NCI-H82 treated with DMSO at 0.1 percent for 48 hours (cell line): Measurements from ENCODE around the gene STK24.
A peak's percentile ranks its signal among the peaks of the same experiment; 100 is the strongest.

Source experiments
- DNase-seq: peaks from one replicate; lab custom pipeline; 2025; ENCODE audit not compliant: unreplicated experiment; lab: John Stamatoyannopoulos, UW

Gene STK24

GRCh38 chr13:98457053-98457452, 119.9 kb downstream of the STK24 start:
- DNase-seq = no peak

DNA sequence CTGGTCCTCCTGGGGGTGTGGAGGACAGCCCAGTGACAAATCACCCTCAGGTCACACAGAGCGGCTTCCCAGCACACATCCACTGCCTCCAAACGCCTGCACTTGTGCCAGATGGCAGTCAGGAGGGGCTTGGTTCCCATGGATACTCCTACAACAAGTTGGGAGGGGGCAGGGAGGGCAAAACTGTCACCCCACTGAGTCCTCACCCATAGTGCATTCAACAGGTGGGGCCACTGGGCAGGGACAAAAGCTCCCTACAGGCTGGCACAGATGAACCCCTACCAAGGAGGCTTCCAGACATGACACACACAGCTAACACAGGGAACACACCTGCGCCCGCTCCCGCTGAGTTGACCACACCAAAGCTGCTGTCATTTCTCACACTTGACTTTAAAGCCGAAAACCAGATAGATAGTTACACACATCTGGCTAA, 120.5 kb downstream of the STK24 start:
- DNase-seq = no peak

DNA sequence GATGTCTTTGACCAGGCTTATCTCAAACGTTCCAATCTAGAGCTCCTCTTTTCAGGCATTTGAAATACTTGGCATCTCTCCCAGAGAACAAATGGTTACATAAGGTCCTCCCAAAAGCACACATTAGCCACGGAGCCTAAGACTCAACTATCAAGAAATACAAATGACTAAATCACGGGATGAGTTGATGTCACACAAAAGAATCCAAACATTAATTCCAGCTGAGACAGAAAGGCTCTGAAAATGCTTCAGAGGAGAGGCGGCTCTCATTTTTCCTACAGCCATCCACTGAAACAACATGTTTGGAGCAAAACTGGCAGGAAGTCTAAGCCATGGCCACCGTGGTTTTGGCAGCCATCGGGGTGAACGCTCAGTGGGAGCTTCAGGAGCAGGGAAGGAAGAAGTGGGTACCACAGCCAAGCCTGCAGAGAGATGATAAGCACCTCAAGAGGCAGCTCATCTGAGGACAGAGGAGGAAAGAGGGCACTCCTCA, 122.5 kb downstream of the STK24 start:
- DNase-seq = no peak

DNA sequence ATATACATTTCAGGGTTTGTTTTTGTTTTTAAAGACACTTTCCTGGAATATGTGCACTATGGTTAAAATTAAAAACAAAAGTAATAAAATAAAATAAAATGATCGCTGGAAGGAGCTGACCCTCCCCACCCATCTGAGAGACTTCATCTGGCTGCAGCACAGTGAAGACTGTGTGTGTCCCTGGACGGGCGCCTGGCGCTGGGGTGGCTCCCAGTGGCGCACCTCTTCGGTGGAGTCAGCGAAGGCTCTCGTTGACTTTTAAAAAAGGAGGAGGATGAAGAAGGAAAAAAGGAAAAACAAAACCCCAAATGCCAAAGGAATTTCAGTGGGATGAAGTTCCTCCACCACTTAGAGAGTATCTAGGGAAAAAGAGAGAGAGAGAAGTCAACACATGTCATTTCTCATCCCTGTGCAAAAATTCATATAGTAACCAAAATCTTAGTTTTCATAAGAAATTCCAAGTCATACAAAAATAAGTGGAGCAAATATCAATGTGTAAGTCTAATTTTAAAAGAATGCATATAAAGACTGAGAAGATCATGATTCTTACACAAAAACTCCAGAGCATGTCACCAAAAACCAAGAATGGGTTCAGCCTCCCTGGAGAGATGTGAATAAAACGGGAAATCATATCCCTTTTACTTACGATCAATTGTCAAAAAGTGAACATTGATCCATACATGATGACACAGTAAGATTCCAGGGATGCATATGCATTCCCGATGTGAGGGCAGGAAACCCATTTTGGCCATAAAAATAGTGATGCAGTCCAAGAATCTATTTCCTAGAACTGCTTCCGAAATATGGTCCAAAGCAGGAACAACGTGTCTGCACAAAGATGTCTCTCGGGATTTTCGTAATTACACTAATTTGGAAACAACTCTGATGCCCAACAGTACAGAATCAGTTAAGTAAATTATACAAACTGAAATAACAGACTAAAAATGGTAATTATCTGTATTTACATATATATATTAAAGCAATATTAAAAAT, 123.8 kb downstream of the STK24 start:
- no peak for DNase-seq

DNA sequence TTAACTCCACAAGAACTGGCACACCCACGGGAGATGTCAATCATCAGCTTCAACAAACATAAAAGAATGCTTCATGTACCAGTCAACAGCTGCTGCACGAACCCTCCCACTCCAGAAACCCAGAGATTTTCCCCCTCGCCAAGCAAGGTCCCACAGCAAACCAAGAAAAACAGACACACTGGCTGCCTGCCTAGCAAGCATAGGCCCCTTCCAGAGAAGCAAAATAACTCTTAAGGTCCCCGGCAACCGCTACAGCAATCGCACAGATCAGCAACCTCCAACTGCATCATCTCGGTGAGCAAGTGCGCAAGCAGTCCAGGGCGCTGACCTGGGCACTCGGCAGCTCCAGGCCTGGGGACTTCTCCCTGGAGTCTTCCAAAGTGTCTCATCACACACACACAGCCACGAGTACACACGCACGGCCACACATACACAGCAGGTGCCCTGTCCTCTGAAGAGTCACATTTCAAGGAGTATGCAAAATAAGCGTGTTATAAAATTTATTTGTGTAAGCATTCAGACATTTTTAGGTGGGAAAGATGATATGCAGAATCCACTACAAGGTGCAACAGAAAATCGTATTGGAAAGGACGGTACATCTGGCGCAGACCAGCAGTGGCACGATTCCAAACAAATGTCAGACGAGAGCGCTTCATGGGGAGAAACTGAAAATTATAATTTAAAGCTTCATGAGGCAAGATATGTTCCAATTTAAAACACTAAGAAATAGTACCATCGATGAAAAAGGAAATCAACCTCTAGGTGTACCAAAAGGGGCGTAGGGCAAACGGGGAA, 125.0 kb downstream of the STK24 start:
- DNase-seq = no peak

DNA sequence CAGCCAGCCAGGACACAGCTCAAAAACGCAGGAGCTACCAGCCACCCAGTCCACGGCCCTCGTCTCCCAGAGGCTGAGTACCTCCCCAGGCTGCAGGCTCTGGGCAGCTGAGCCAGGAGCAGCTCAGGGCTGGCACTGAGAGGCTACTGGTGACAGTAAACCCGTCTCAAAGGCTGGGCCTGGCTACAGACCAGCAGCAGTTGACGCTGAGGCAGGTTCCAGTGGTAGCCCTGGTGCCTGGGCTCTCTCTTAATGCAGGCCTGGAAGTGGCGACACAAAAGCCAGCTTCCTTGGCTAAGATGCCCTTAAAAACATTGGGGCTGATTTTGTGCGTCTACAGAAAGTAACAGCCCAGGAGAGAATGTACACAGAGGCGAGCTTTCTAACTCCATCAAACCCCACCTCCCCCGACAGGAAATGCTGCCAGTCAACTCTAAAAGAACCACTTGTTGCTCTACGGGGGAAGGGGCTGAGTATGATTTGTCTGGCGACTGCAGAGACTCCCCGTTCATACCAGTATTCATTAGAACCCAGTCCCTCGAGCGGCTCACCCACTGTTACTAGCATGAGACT, 126.3 kb downstream of the STK24 start:
- DNase-seq = no peak

- no peak for DNase-seq
Observed at GRCh38 chr13:98450026-98450425, 126.9 kb downstream of the STK24 start.

- no peak for DNase-seq
Observed at GRCh38 chr13:98449273-98449672, 127.6 kb downstream of the STK24 start.

DNA sequence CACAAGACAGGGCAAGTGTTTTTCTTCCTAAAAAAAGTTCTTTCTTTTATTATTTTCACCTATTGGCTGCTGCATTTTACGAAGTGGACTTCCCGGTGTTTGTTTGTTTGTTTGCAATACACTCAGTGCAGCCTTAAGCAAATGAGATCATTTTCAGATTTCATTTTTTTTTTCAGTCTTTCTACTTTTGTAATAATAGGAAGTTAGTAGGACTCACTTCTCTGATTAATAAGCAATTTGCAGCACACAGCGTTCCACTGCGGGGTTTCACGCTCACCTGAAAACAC, 128.3 kb downstream of the STK24 start:
- DNase-seq = no peak

GRCh38 chr13:98447881-98448641, 128.8 kb downstream of the STK24 start:
- peak; percentile 26 for DNase-seq

- DNase-seq = no peak
Observed at GRCh38 chr13:98447130-98447529, 129.8 kb downstream of the STK24 start.

DNA sequence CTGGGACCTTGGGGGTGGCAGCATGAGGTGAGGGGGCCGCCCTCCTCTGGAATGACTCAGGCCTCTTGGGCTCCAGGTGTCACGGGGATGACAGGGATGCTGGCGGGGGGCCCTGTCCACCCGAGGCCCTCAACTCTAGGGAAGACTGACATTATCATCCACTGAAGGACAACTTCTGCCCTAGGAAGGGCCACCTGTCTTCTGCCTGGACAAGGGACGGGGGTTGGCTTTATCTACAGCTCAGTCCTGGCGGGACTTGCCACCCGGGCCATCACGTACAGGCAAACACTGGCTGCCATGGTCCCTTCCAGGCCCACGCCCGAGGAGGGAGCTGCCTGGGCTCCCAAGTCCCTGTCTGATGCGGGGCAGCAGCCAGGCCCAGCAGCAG, 130.7 kb downstream of the STK24 start:
- no peak for DNase-seq

- no peak for DNase-seq
Observed at GRCh38 chr13:98445340-98446233, 131.3 kb downstream of the STK24 start.

DNA sequence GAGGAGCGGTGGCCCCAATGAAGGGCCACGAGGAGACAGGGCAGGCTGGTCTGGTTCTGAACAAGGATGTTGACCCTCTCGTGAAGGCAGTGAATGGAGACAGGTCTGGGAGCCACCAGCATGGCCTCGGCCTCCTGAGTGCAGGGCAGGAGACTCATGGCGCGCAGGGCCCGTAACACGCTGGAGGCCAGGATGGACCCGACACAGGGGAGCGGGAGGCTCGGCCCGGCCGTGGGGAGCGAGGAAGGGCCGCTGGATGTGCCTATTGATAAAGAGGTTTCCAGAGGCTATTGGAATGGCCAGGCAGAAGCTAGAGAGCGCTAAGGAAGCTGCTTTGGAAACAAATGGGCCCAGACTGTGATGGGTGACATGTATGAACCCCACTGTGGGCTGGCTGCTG, 132.5 kb downstream of the STK24 start:
- DNase-seq = no peak

GRCh38 chr13:98443800-98444325, 133.0 kb downstream of the STK24 start:
- DNase-seq = no peak

- no peak for DNase-seq
Observed at GRCh38 chr13:98443329-98443728, 133.6 kb downstream of the STK24 start.

- DNase-seq = no peak
Observed at GRCh38 chr13:98442391-98443230, 134.3 kb downstream of the STK24 start.

DNA sequence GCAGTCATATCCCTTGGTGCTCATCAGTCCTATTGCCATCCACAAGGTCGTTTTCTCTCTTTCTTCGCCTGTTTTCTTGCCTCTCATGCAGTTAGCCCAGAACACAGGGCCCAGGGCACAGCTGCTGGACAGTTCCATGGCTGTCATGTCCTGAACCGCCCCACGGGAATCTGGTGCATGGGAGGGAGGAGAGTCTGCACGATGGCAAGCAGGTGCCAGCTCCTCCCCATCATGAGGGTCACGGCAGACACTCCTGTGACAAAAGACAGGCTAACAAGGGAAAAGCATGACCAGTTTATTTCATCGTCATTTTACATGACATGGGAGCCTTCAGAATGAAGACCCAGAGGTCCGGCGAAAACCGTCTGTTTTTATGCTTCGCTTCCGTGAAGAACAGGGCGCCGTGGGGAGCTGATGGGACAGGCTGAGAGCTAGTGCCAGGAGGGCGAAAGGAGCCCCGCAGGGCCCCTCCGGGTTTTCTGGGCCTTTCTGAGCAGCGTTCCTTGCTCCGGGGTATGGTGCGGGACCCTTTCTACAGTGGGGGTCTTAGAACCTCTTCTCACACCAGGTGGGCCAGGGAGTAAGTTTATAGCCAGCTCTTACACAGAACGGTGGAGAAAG, 135.7 kb downstream of the STK24 start:
- no peak for DNase-seq
